OCI-LY7 (cell line): Measurements from ENCODE around the gene HLF. TPM values are rescaled to one million over a fixed set of nuclear protein-coding genes. Genes with fewer than 3 reads are reported as not detected.

Experiments
- BruUV-seq: library from RNA; stranded (reverse); fragments of 400-500 nt; replicated peaks from 2 replicates; lab custom pipeline; 2021; lab: Mats Ljungman, UMichigan
- CTCF ChIA-PET: fragments of 300-600 bp; sonication (Branson Sonifier 250); formaldehyde crosslinking; loops from one replicate; lab custom pipeline; 2022; ENCODE audit warnings: antibody characterized with exemption; ENCODE audit not compliant: unreplicated experiment; lab: Charles Lee
- POLR2A ChIA-PET: fragments of 300-600 bp; sonication (Branson Sonifier 250); formaldehyde crosslinking; loops from one replicate; lab custom pipeline; 2022; ENCODE audit warnings: antibody characterized with exemption; lab: Charles Lee
- DNase-seq: peaks from one replicate; pipeline ENCODE4 v3.0.0-alpha.2; 2015; ENCODE audit warnings: low spot score
- H2AFZ ChIP-seq: fragments of 200-600 bp; sonication (generic), shearing (Covaris generic); 2 replicates; pipeline ENCODE4 v1.6.1; 2014; ENCODE audit warnings: mild to moderate bottlenecking, antibody characterized with exemption, low read length, moderate library complexity
- H3K27ac ChIP-seq: fragments of 200-600 bp; sonication (generic); 2 replicates; pipeline ENCODE4 v1.5.1; 2014; ENCODE audit warnings: mixed run types, low read depth, mild to moderate bottlenecking, moderate library complexity, low read length, inconsistent platforms; ENCODE audit not compliant: poor library complexity, severe bottlenecking
- H3K36me3 ChIP-seq: fragments of 200-600 bp; sonication (generic); 2 replicates; pipeline ENCODE4 v1.6.1; 2014; ENCODE audit warnings: mild to moderate bottlenecking, antibody characterized with exemption, low read length, moderate library complexity, mixed read lengths; ENCODE audit not compliant: insufficient read depth
- H3K4me1 ChIP-seq: fragments of 200-600 bp; sonication (generic); 2 replicates; pipeline ENCODE4 v1.5.1; 2014; ENCODE audit warnings: mild to moderate bottlenecking, low read length; ENCODE audit not compliant: insufficient read depth, poor library complexity, severe bottlenecking
- H3K4me2 ChIP-seq: fragments of 200-600 bp; sonication (generic); 2 replicates; pipeline ENCODE4 v1.6.1; 2014; ENCODE audit warnings: mild to moderate bottlenecking, low read length
- H3K4me3 ChIP-seq: fragments of 200-600 bp; sonication (generic); 2 replicates; pipeline ENCODE4 v1.5.1; 2014; ENCODE audit warnings: mild to moderate bottlenecking, low read depth, low read length; ENCODE audit not compliant: poor library complexity, severe bottlenecking
- H3K79me2 ChIP-seq: fragments of 200-600 bp; sonication (generic); 2 replicates; pipeline ENCODE4 v1.6.1; 2016; ENCODE audit warnings: low read depth, mild to moderate bottlenecking, low read length, moderate library complexity, mixed read lengths; ENCODE audit not compliant: insufficient read depth
- H3K9me2 ChIP-seq: fragments of 200-600 bp; sonication (generic); 2 replicates; pipeline ENCODE4 v1.6.1; 2016; ENCODE audit warnings: mild to moderate bottlenecking, low read length, mixed read lengths; ENCODE audit not compliant: insufficient read depth
- H3K9me3 ChIP-seq: fragments of 200-600 bp; sonication (generic); 2 replicates; pipeline ENCODE4 v1.6.1; 2014; ENCODE audit warnings: mild to moderate bottlenecking, mixed run types, low read length, mixed read lengths
- H4K20me1 ChIP-seq: fragments of 200-600 bp; sonication (generic); 2 replicates; pipeline ENCODE4 v1.6.1; 2014; ENCODE audit warnings: mild to moderate bottlenecking, antibody characterized with exemption, low read length, moderate library complexity, mixed read lengths; ENCODE audit not compliant: insufficient read depth
- CTCF ChIP-seq: fragments of 200-600 bp; sonication (generic); conservative IDR thresholded peaks from 2 replicates; pipeline ENCODE4 v1.5.1; 2014; ENCODE audit warnings: mild to moderate bottlenecking, antibody characterized with exemption, low read length, moderate library complexity, mixed read lengths
- EZH2phosphoT487 ChIP-seq: fragments of 200-600 bp; sonication (generic); IDR thresholded peaks from 2 replicates; pipeline ENCODE4 v1.6.1; 2018; ENCODE audit warnings: low read depth, borderline replicate concordance, mild to moderate bottlenecking, mixed run types, antibody characterized with exemption, low read length, moderate library complexity, mixed read lengths
- intact Hi-C: fragments of 100-400 bp; cut with micrococcal nuclease; formaldehyde crosslinking; loops from one replicate; pipeline ENCODE4 v1.10.0; 2022; ENCODE audit not compliant: unreplicated experiment
- total RNA-seq, 2 experiments: library from RNA; depleted of rRNA in 1 of 2; stranded (reverse); fragments of >200 nt in 1 of 2; shearing (Covaris generic) in 1 of 2; gene quantifications; 2 replicates each; pipeline ENCODE4 v1.2.3, GENCODE V29; 2014 to 2022

The HLF gene
- total RNA-seq, 2 experiments from 2014 or later: 0.13 TPM; not detected in 1

- Histone ChIP-seq H3K36me3 (no peaks in the 10 kb centered on the region), H2AFZ (no peak overlapping the region), H3K9me3 (no peaks in the 10 kb centered on the region), H4K20me1 (no peaks in the 10 kb centered on the region), H3K79me2 (no peaks in the 10 kb centered on the region), H3K9me2 (no peaks in the 10 kb centered on the region), H3K27ac (no peak overlapping the region), H3K4me3 (no peak overlapping the region), H3K4me1 (peaks cover 4% of the 10 kb centered on the region), H3K4me2 (no peak overlapping the region)
- no TSS peak for BruUV-seq
- ChIA-PET POLR2A (interaction anchor here (0.6 to 1.0 kb wide), 3 partner anchors 95 to 303 kb away, joined by 3 read pairs; no protein-coding TSS in a partner anchor), CTCF (no interaction called here)
- intact Hi-C loops: loop anchor here (1.0 to 5.0 kb wide), 4 partner anchors 216 to 303 kb away; partner anchors contain the start of gene SMIM36
- TF ChIP-seq EZH2phosphoT487 (no peak), CTCF (no peak)
- DNase-seq: no peak
Measured at GRCh38 chr17:55296699-55297098, 31.9 kb downstream of the HLF start.

- BruUV-seq: no TSS peak
- ChIA-PET CTCF (no interaction called here), POLR2A (interaction anchor here (0.6 to 0.7 kb wide), 2 partner anchors 32 to 297 kb away, joined by 3 read pairs; no protein-coding TSS in a partner anchor)
- Histone ChIP-seq H3K4me2 (no peak overlapping the region), H4K20me1 (no peaks in the 10 kb centered on the region), H3K4me1 (peaks cover 4% of the 10 kb centered on the region), H2AFZ (no peak overlapping the region), H3K27ac (no peak overlapping the region), H3K9me3 (no peaks in the 10 kb centered on the region), H3K79me2 (no peaks in the 10 kb centered on the region), H3K4me3 (no peak overlapping the region), H3K36me3 (no peaks in the 10 kb centered on the region), H3K9me2 (no peaks in the 10 kb centered on the region)
- TF ChIP-seq CTCF (no peak), EZH2phosphoT487 (no peak)
- intact Hi-C loops: loop anchor here (5.0 kb wide), 2 partner anchors 214 to 291 kb away; partner anchors contain the start of gene SMIM36
- no peak for DNase-seq
Measured at GRCh38 chr17:55298111-55298730, 33.5 kb downstream of the HLF start.

- CTCF ChIA-PET: no interaction called here
- Histone ChIP-seq H3K27ac (no peak overlapping the region), H2AFZ (no peak overlapping the region), H4K20me1 (no peaks in the 10 kb centered on the region), H3K4me2 (no peak overlapping the region), H3K4me3 (no peak overlapping the region), H3K4me1 (peaks cover 4% of the 10 kb centered on the region), H3K36me3 (no peaks in the 10 kb centered on the region), H3K9me2 (no peaks in the 10 kb centered on the region), H3K9me3 (no peaks in the 10 kb centered on the region), H3K79me2 (no peaks in the 10 kb centered on the region)
- POLR2A ChIA-PET: no interaction called here
- DNase-seq: no peak
- TF ChIP-seq EZH2phosphoT487 (no peak), CTCF (no peak)
- intact Hi-C loops: loop anchor here (5.0 kb wide), 2 partner anchors 213 to 292 kb away; partner anchors contain the start of gene SMIM36
- BruUV-seq: no TSS peak
Measured at GRCh38 chr17:55299162-55299838, 34.5 kb downstream of the HLF start.
